SU-DHL-6 (cell line): Measurements from ENCODE around the gene PLAU.

ENCODE experiments used
- H2AFZ ChIP-seq: fragments of 200-600 bp; sonication (generic); 2 replicates; pipeline ENCODE4 v1.6.1; 2014; ENCODE audit warnings: low read depth, mild to moderate bottlenecking, moderate library complexity, mixed read lengths, antibody characterized with exemption, low read length; ENCODE audit not compliant: severe bottlenecking
- H3F3A ChIP-seq: fragments of 200-600 bp; shearing (Covaris generic); 2 replicates; pipeline ENCODE4 v1.6.0; 2016; ENCODE audit warnings: antibody characterized with exemption, mild to moderate bottlenecking; ENCODE audit not compliant: insufficient read depth
- H3K27ac ChIP-seq: fragments of 200-600 bp; sonication (generic); 2 replicates; pipeline ENCODE4 v1.5.1; 2016; ENCODE audit warnings: low read depth, mild to moderate bottlenecking, low read length, moderate library complexity, mixed read lengths
- H3K27me3 ChIP-seq: fragments of 200-600 bp; sonication (generic), shearing (Covaris generic); 2 replicates; pipeline ENCODE4 v1.6.0; 2014; ENCODE audit warnings: mild to moderate bottlenecking, low read length
- H3K36me3 ChIP-seq: fragments of 200-600 bp; sonication (generic); 2 replicates; pipeline ENCODE4 v1.6.1; 2014; ENCODE audit warnings: mild to moderate bottlenecking, low read length, mixed read lengths
- H3K4me2 ChIP-seq: fragments of 300-600, 200-600 bp; shearing (Covaris generic), sonication (generic); 2 replicates; pipeline ENCODE4 v1.6.0; 2014; ENCODE audit warnings: low read length, low read depth, mild to moderate bottlenecking; ENCODE audit not compliant: poor library complexity, severe bottlenecking
- H3K4me3 ChIP-seq: fragments of 200-600 bp; sonication (generic); 2 replicates; pipeline ENCODE4 v1.5.1; 2014; ENCODE audit warnings: antibody characterized with exemption, low read length, mild to moderate bottlenecking, mixed read lengths; ENCODE audit not compliant: insufficient read depth, poor library complexity, severe bottlenecking
- H3K79me2 ChIP-seq: fragments of 200-600 bp; sonication (generic); 2 replicates; pipeline ENCODE4 v1.6.1; 2014; ENCODE audit warnings: mild to moderate bottlenecking, low read length, moderate library complexity; ENCODE audit not compliant: insufficient read depth
- H3K9ac ChIP-seq: fragments of 200-600 bp; sonication (generic); 2 replicates; pipeline ENCODE4 v1.7.0; 2014; ENCODE audit warnings: mild to moderate bottlenecking, low read length
- H3K9me2 ChIP-seq: fragments of 200-600 bp; sonication (generic); replicated peaks from 2 replicates; pipeline ENCODE4 v1.6.1; 2014; ENCODE audit warnings: low read length; ENCODE audit not compliant: insufficient read depth
- H3K9me3 ChIP-seq: fragments of 200-600 bp; sonication (generic); 2 replicates; pipeline ENCODE4 v1.6.1; 2014; ENCODE audit warnings: low read length, mixed read lengths; ENCODE audit not compliant: insufficient read depth
- H4K20me1 ChIP-seq: fragments of 200-600 bp; sonication (generic); 2 replicates; pipeline ENCODE4 v1.6.1; 2014; ENCODE audit warnings: low read depth, mild to moderate bottlenecking, antibody characterized with exemption, low read length, moderate library complexity, mixed read lengths
- EZH2phosphoT487 ChIP-seq: fragments of 200-600 bp; sonication (generic), shearing (Covaris generic); conservative IDR thresholded peaks from 2 replicates; pipeline ENCODE4 v1.6.1; 2018; ENCODE audit warnings: mild to moderate bottlenecking, antibody characterized with exemption, low read length, moderate library complexity, mixed read lengths
- TF ChIP-seq, protein P1 (sequence below): fragments of 200-600 bp; sonication (generic); IDR thresholded peaks from one replicate; pipeline ENCODE4 v1.5.1; 2017; ENCODE audit warnings: antibody characterized with exemption, mild to moderate bottlenecking, low read length, moderate library complexity; ENCODE audit not compliant: insufficient read depth, poor library complexity, severe bottlenecking

Gene PLAU

DNA sequence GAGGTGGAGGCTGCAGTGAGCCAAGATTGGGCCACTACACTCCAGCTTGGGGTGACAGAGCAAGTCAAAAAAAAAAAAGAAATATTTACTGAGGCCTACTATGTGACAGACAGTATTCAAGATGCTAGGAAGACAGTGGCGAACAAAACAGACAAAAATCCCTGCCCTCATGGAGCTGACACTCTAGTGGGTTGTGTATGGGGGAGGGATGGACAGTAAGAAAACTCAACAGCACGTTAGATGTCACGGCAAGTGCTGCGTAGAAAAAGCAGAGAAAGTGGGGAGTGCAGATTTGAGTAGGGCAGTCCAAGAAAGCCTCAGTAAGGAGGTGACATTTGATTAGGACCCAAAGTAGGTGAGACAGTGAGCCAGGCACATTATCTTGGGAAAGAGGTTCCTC lies 46.7 kb upstream of the PLAU start:
- Histone ChIP-seq H4K20me1 (no peaks in the 10 kb centered on the region), H3F3A (peaks cover 9% of the 10 kb centered on the region), H3K9ac (no peak overlapping the region), H3K27me3 (no peaks in the 10 kb centered on the region), H3K79me2 (no peaks in the 10 kb centered on the region; the same call in 1 of the 2 replicates), H3K4me2 (no peak overlapping the region), H3K27ac (no peak overlapping the region), H3K9me2 (no peaks in the 10 kb centered on the region), H3K4me3 (no peak overlapping the region), H2AFZ (no peak overlapping the region), H3K9me3 (no peaks in the 10 kb centered on the region), H3K36me3 (no peaks in the 10 kb centered on the region)
- TF ChIP-seq, protein P1, sequence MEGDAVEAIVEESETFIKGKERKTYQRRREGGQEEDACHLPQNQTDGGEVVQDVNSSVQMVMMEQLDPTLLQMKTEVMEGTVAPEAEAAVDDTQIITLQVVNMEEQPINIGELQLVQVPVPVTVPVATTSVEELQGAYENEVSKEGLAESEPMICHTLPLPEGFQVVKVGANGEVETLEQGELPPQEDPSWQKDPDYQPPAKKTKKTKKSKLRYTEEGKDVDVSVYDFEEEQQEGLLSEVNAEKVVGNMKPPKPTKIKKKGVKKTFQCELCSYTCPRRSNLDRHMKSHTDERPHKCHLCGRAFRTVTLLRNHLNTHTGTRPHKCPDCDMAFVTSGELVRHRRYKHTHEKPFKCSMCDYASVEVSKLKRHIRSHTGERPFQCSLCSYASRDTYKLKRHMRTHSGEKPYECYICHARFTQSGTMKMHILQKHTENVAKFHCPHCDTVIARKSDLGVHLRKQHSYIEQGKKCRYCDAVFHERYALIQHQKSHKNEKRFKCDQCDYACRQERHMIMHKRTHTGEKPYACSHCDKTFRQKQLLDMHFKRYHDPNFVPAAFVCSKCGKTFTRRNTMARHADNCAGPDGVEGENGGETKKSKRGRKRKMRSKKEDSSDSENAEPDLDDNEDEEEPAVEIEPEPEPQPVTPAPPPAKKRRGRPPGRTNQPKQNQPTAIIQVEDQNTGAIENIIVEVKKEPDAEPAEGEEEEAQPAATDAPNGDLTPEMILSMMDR, result no peak
- no peak for TF ChIP-seq EZH2phosphoT487

- Histone ChIP-seq H2AFZ (no peak overlapping the region), H3K9me3 (no peaks in the 10 kb centered on the region), H3K79me2 (no peaks in the 10 kb centered on the region; the same call in 1 of the 2 replicates), H3K27ac (peak overlapping the region; percentile 76), H3K9ac (peak overlapping the region; percentile 35), H4K20me1 (no peaks in the 10 kb centered on the region), H3K36me3 (no peaks in the 10 kb centered on the region), H3F3A (peaks cover 9% of the 10 kb centered on the region), H3K4me3 (no peak overlapping the region), H3K27me3 (no peaks in the 10 kb centered on the region), H3K9me2 (no peaks in the 10 kb centered on the region), H3K4me2 (peak overlapping the region; percentile 41)
- TF ChIP-seq, protein P1, result no peak
- TF ChIP-seq EZH2phosphoT487, result no peak
These were observed 45.8 kb upstream of the PLAU start for GRCh38 chr10:73865107-73865458.

- Histone ChIP-seq H3K9me2 (no peaks in the 10 kb centered on the region), H3K79me2 (no peaks in the 10 kb centered on the region; the same call in 1 of the 2 replicates), H3K36me3 (no peaks in the 10 kb centered on the region), H3K9me3 (no peaks in the 10 kb centered on the region), H3K9ac (peak overlapping the region; percentile 35), H3K4me3 (no peak overlapping the region), H3K27me3 (no peaks in the 10 kb centered on the region), H2AFZ (no peak overlapping the region), H3K4me2 (peak overlapping the region; percentile 41), H4K20me1 (no peaks in the 10 kb centered on the region), H3K27ac (peak overlapping the region; percentile 76), H3F3A (peaks cover 9% of the 10 kb centered on the region)
- TF ChIP-seq EZH2phosphoT487, result no peak
- TF ChIP-seq, protein P1, result no peak
These were observed 45.2 kb upstream of the PLAU start for GRCh38 chr10:73865459-73866442.
